Glutamatergic neuron (in vitro differentiated cells): Measurements from ENCODE around the gene SYNJ2. TPM values are rescaled to one million over a fixed set of nuclear protein-coding genes. Genes with fewer than 3 reads are reported as not detected.

ENCODE experiments used
- DNase-seq: peaks from one replicate; pipeline ENCODE4 v3.0.0; 2022
- H3K27ac Mint-ChIP-seq: one replicate; pipeline ENCODE4 v1.8.0; 2020; ENCODE audit warnings: mild to moderate bottlenecking, mixed read lengths, inconsistent platforms; ENCODE audit not compliant: unreplicated experiment
- H3K27me3 Mint-ChIP-seq: one replicate; pipeline ENCODE4 v1.8.0; 2020; ENCODE audit warnings: mild to moderate bottlenecking, moderate library complexity, mixed read lengths, inconsistent platforms; ENCODE audit not compliant: unreplicated experiment
- H3K36me3 Mint-ChIP-seq: one replicate; pipeline ENCODE4 v1.8.0; 2020; ENCODE audit warnings: mild to moderate bottlenecking, mixed read lengths, inconsistent platforms; ENCODE audit not compliant: unreplicated experiment
- H3K4me1 Mint-ChIP-seq: one replicate; pipeline ENCODE4 v1.8.0; 2020; ENCODE audit warnings: mild to moderate bottlenecking, low read depth, mixed read lengths, inconsistent platforms; ENCODE audit not compliant: unreplicated experiment
- H3K4me3 Mint-ChIP-seq: one replicate; pipeline ENCODE4 v1.8.0; 2020; ENCODE audit warnings: mild to moderate bottlenecking, mixed read lengths, inconsistent platforms; ENCODE audit not compliant: unreplicated experiment
- H3K9me3 Mint-ChIP-seq: one replicate; pipeline ENCODE4 v1.8.0; 2020; ENCODE audit warnings: mild to moderate bottlenecking, moderate library complexity, mixed read lengths, inconsistent platforms; ENCODE audit not compliant: unreplicated experiment
- total RNA-seq: library from RNA; stranded (reverse); fragmentation: NEBNext Ultra II Directional; extraction: Animal tissue kit (Norgen Biotek cat#: 25700); gene quantifications from one replicate; pipeline ENCODE4 v1.2.1, GENCODE V29; 2021; ENCODE audit not compliant: unreplicated experiment
- TF ChIP-seq, protein P1 (sequence below): fragments of 200-600 bp; sonication (generic); IDR thresholded peaks from one replicate; pipeline ENCODE4 v1.5.0; 2021; ENCODE audit not compliant: partially characterized antibody, unreplicated experiment

Gene SYNJ2
- total RNA-seq, 1 donor from 2014 or later: 2.4 TPM

DNA sequence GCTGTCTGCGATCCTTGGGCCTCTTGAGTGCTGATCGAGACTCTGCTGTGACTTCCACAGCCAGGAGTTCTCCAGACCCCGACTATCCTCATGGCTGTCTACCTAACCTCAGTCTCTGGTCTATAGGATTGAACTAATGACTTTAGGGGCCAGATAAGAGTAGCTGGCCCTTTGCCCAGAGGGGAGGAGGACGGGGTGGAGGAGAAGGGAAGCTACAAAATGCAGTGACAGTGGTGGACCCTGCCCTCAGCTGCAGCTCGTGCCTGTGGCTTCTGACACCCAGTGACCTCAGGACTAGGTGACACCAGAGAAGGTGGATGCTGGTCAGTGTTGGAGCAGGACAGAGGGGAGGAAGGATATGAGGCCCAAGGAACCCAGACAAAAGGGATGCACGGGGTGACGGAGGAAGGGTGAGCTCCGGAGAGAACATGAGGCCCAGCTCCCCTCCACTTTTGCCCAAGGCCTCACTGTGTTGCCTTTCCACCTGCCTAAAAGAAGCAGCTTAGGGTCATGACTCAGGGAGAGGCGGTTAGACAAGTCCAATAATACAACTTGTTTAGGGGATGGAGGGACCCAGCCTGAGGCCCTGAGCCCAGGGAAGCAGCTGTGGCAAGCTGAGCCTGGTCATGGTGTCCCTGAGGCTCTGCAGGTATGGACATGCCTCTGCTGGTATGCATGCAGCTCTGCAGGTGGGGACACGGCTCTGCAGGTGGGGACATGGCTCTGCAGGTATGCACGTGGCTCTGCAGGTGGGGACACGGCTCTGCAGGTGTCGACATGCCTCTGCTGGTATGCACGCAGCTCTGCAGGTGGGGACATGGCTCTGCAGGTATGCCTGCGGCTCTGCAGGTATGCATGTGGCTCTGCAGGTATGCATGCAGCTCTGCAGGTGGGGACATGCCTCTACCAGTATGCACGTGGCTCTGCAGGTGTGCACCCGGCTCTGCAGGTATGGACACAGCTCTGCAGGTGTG, 67.7 kb downstream of the SYNJ2 start:
- TF ChIP-seq, protein P1, sequence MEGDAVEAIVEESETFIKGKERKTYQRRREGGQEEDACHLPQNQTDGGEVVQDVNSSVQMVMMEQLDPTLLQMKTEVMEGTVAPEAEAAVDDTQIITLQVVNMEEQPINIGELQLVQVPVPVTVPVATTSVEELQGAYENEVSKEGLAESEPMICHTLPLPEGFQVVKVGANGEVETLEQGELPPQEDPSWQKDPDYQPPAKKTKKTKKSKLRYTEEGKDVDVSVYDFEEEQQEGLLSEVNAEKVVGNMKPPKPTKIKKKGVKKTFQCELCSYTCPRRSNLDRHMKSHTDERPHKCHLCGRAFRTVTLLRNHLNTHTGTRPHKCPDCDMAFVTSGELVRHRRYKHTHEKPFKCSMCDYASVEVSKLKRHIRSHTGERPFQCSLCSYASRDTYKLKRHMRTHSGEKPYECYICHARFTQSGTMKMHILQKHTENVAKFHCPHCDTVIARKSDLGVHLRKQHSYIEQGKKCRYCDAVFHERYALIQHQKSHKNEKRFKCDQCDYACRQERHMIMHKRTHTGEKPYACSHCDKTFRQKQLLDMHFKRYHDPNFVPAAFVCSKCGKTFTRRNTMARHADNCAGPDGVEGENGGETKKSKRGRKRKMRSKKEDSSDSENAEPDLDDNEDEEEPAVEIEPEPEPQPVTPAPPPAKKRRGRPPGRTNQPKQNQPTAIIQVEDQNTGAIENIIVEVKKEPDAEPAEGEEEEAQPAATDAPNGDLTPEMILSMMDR: no peak
- Mint-ChIP-seq H3K4me3 (no peak overlapping the region), H3K9me3 (peaks cover 3% of the 10 kb centered on the region), H3K4me1 (peaks cover 3% of the 10 kb centered on the region), H3K36me3 (no peaks in the 10 kb centered on the region), H3K27me3 (peaks cover 5% of the 10 kb centered on the region), H3K27ac (no peak overlapping the region)
- DNase-seq: no peak

DNA sequence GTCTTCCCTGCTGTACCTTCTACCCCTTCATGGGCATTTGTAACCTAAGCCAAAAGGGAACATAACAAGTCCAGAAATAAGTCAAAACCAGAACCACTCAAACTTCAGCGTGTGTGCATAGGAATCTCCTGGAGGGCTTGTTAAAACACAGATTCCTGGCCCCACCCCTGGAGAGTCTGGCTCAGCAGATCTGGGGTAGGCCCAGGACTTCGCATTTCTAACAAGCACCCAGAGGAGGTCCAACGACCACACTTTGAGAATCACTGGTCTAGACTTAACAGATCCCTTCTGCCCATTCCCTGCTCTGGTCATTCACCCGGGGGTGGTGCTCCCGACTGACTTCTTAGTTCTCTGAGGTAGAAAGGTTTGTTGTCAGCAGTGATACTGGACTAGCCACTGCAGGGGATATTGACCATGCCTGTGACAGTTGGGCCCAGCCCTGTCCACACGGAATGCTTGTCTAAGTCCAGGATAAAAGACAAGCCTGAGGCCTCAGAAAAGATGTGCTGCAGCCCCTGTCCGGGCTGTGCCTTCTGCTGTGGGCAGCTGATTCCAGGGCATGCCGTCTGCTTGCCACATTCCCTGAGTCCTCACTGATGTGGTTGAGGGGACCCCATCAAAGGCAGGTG, 68.6 kb downstream of the SYNJ2 start:
- DNase-seq: no peak
- TF ChIP-seq, protein P1: no peak
- Mint-ChIP-seq H3K4me3 (no peak overlapping the region), H3K27ac (no peak overlapping the region), H3K4me1 (peaks cover 3% of the 10 kb centered on the region), H3K9me3 (peaks cover 3% of the 10 kb centered on the region), H3K27me3 (peaks cover 6% of the 10 kb centered on the region), H3K36me3 (no peaks in the 10 kb centered on the region)

DNA sequence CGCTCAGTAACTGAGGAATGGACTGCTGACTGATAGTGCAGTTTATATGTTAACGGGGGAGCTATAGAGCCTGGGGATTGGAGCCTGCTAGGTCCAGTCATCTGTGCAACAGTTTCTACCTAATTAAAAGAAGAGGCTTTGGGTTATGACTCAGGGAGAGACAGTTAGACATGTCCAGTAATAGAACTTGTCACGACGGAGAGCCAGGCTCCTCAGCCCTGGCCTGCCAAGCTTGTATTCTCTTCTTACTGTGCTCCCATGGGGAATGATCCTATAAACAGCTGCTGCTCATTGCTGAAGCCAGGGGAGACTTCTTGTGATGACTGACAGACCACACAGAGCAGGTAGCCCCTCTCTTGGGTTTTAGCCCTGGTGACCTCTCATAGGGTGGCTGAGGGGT, 69.3 kb downstream of the SYNJ2 start:
- DNase-seq: no peak
- H3K4me3 Mint-ChIP-seq: peak overlapping the region; percentile 30
- H3K4me1 Mint-ChIP-seq: peaks cover 3% of the 10 kb centered on the region
- H3K36me3 Mint-ChIP-seq: no peaks in the 10 kb centered on the region
- no peak overlapping the region for H3K27ac Mint-ChIP-seq
- TF ChIP-seq, protein P1: no peak
- H3K9me3 Mint-ChIP-seq: peaks cover 3% of the 10 kb centered on the region
- H3K27me3 Mint-ChIP-seq: peaks cover 6% of the 10 kb centered on the region

DNA sequence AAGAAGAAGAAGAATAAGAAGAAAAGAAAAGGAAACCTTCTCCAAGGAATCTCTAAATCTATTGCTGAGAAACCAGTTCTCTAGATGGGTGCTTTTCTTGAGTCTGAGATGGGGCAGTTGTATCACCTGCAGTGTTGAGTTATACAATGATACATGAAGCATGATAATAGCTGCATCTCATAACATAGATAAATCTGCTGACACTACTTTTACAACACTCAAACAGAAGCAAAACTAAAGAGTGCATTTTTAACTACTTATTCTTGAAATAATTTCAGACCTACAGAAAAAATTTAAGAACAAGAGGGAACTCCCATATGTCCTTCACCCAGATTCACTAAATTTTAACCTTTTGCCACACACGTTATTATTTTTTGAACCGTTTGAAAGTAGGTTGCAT, 70.3 kb downstream of the SYNJ2 start:
- H3K27ac Mint-ChIP-seq: no peak overlapping the region
- H3K4me1 Mint-ChIP-seq: peaks cover 3% of the 10 kb centered on the region
- peaks cover 3% of the 10 kb centered on the region for H3K9me3 Mint-ChIP-seq
- H3K4me3 Mint-ChIP-seq: no peak overlapping the region
- no peaks in the 10 kb centered on the region for H3K36me3 Mint-ChIP-seq
- DNase-seq: no peak
- peaks cover 6% of the 10 kb centered on the region for H3K27me3 Mint-ChIP-seq
- TF ChIP-seq, protein P1: no peak
